Measurements from ENCODE around the gene NPR3. TPM values are rescaled to one million over a fixed set of nuclear protein-coding genes. Genes with fewer than 3 reads are reported as not detected.

Gene NPR3
- total RNA-seq, 4 donors from 2014 or later: 0.51 to 4.9 (median 1.3) TPM

DNA sequence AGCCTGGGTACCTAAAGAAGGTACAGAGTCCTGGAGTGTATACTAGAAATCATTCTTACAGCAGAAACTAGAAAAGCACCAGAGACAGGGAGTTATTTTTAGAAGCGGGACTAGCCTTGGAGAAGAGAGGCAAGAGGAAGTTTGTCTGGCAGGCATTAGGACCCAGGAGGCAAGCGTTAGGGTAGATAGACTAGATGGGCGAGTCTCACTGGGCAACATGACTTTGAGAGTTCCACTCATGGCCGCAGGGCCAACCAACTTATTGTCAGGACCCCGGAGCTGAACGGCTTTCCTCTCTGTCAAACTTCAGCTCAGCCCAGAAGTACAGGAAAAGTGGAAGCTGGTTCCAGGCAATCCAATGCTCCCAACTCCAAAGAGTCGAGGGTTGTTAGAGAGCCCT is 34.1 kb upstream of the NPR3 start:
- H3K9me3 ChIP-seq: no peaks in the 10 kb centered on the region
- H3K4me1 ChIP-seq: no peaks in the 10 kb centered on the region
- H3K36me3 ChIP-seq: no peaks in the 10 kb centered on the region
- DNase-seq (no peak), ATAC-seq (no peak)
- intact Hi-C loops (cut with DNase I; ENCODE audit: low total_unique reads): no loop called here
- in situ Hi-C loops (cut with MboI; ENCODE audit: low sequenced_read_pairs in 4 of 4): no loop called here
- no peak overlapping the region for H3K4me3 ChIP-seq
- no peak overlapping the region for H3K27ac ChIP-seq
- TF ChIP-seq CTCF (IDR thresholded peaks at IDR 0.05 in 4 of 5, conservative IDR thresholded peaks at IDR 0.05 in 1 of 5) (no peak), POLR2A (IDR thresholded peaks at IDR 0.05) (no peak)
- H3K27me3 ChIP-seq: no peaks in the 10 kb centered on the region

- no peaks in the 10 kb centered on the region for H3K36me3 ChIP-seq
- in situ Hi-C loops (cut with MboI; ENCODE audit: low sequenced_read_pairs in 4 of 4): no loop called here
Measured at GRCh38 chr5:32678472-32678871, 32.6 kb upstream of the NPR3 start.

DNA sequence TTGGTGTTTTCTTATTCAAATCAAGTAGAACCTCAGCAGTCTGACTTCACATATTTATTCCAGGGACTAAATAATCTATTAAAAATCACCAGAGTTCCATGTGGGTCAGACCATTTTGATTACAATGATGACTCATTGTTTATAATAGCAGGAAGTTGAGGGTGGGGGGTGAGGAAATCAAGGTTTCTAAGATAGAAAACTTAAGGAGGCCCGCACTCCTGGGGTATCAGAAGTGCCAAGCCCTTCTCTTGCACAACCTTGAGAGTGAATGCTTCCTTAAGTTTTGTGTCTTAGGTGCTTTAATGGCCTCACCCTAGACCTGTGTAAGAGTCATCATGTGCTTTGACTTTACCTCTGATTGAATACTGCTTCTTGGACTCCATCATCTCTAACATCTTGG is 31.9 kb upstream of the NPR3 start:
- ATAC-seq: no peak
- Histone ChIP-seq H3K4me3 (no peak overlapping the region), H3K9me3 (no peaks in the 10 kb centered on the region), H3K4me1 (no peaks in the 10 kb centered on the region), H3K36me3 (no peaks in the 10 kb centered on the region), H3K27me3 (no peaks in the 10 kb centered on the region), H3K27ac (no peak overlapping the region)
- intact Hi-C loops (cut with DNase I; ENCODE audit: low total_unique reads): no loop called here
- no peak for DNase-seq
- no peak for TF ChIP-seq CTCF (IDR thresholded peaks at IDR 0.05 in 4 of 5, conservative IDR thresholded peaks at IDR 0.05 in 1 of 5)
- no peak for TF ChIP-seq POLR2A (IDR thresholded peaks at IDR 0.05)
- in situ Hi-C loops (cut with MboI; ENCODE audit: low sequenced_read_pairs in 4 of 4): no loop called here

More at GRCh38 chr5:32678472-32678871, 32.6 kb upstream of the NPR3 start:
- no peaks in the 10 kb centered on the region for H3K9me3 ChIP-seq
- no peaks in the 10 kb centered on the region for H3K4me1 ChIP-seq
- no peak overlapping the region for H3K4me3 ChIP-seq
- ATAC-seq (no peak), DNase-seq (no peak)
- no peaks in the 10 kb centered on the region for H3K27me3 ChIP-seq
- TF ChIP-seq CTCF (IDR thresholded peaks at IDR 0.05 in 4 of 5, conservative IDR thresholded peaks at IDR 0.05 in 1 of 5) (no peak), POLR2A (IDR thresholded peaks at IDR 0.05) (no peak)
- intact Hi-C loops (cut with DNase I; ENCODE audit: low total_unique reads): no loop called here
- H3K27ac ChIP-seq: no peak overlapping the region

DNA sequence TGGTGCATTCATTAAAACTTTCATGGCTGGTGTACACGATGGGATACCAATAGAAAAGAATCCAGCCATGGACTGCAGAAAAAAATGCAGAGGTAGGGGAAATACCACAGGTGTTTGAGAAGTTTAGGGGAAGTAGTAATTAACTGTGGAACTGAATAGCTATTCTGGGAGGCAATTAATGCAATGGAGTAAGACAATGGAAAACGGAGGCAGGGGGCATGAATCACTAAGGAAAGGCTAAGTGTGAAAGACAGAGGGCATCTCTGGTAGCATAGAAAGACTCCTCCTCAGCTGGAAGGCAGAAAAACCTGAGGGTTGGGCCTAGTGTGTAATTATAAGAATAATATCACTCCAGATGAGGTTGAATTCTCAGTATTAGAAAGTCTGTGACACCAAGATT is 30.9 kb upstream of the NPR3 start:
- in situ Hi-C loops (cut with MboI; ENCODE audit: low sequenced_read_pairs in 4 of 4): no loop called here
- TF ChIP-seq CTCF (IDR thresholded peaks at IDR 0.05 in 4 of 5, conservative IDR thresholded peaks at IDR 0.05 in 1 of 5) (no peak), POLR2A (IDR thresholded peaks at IDR 0.05) (no peak)

DNA sequence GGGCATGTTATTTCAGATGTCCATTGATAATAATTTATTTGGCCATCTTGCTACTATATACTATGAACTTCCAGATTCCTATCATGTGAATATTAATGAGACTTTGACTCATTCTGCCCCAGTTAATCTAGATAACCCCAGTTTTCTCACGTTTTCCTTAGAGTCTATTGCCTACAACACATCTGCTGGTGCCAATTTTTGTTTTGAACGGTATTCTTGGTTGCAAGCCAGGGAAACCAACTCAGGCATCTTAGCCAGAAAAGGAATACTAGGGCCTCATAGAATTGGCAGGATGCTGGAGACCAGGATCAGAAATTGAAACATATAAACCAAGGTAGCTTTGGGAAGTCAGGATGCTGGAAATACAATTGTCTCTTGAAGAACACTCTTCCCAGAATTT is 28.0 kb upstream of the NPR3 start:
- in situ Hi-C loops (cut with MboI; ENCODE audit: low sequenced_read_pairs in 4 of 4): no loop called here
- no peak for DNase-seq
- ATAC-seq: no peak

More for the DNA sequence above, 30.9 kb upstream of the NPR3 start:
- intact Hi-C loops (cut with DNase I; ENCODE audit: low total_unique reads): no loop called here
- Histone ChIP-seq H3K36me3 (no peaks in the 10 kb centered on the region), H3K27me3 (no peaks in the 10 kb centered on the region), H3K9me3 (no peaks in the 10 kb centered on the region), H3K4me3 (no peak overlapping the region), H3K27ac (no peak overlapping the region), H3K4me1 (no peaks in the 10 kb centered on the region)
- DNase-seq (no peak), ATAC-seq (no peak)

More for the DNA sequence above, 28.0 kb upstream of the NPR3 start:
- peaks cover 0 to 3% of the 10 kb centered on the region in 2 donors for H3K4me1 ChIP-seq
- intact Hi-C loops (cut with DNase I; ENCODE audit: low total_unique reads): no loop called here
- H3K36me3 ChIP-seq: no peaks in the 10 kb centered on the region
- no peak for TF ChIP-seq CTCF (IDR thresholded peaks at IDR 0.05 in 4 of 5, conservative IDR thresholded peaks at IDR 0.05 in 1 of 5)
- no peak for TF ChIP-seq POLR2A (IDR thresholded peaks at IDR 0.05)
- no peak overlapping the region for H3K27ac ChIP-seq
- no peaks in the 10 kb centered on the region for H3K27me3 ChIP-seq
- H3K9me3 ChIP-seq: no peaks in the 10 kb centered on the region
- H3K4me3 ChIP-seq: no peak overlapping the region
